Measurements from ENCODE around the gene SAMD8.
"Not testable (repeated sequence)": the region's sequence is repeated elsewhere in the genome, so short reads cannot be mapped to it uniquely, and the experiment has no call there.

The SAMD8 gene

DNA sequence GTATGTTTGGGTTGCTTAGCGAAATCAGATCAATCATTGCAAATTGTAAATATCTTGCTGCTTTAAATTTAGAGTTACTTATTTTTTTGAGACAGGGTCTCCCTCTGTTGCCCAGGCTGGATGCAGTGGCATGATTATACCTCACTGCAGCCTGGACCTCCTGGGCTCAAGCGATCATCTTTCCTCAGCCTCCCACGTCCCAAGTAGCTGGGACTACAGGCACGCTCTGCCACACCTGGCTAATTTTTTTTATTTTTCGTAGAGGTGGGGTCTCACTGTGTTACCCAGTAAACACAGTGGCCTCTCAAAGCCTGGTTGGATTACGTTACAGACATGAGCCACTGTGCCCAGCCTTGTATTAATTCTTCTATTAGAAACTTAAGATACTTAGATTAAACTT is 100.9 kb downstream of the SAMD8 start:
- no peak for DNase-seq (ENCODE audit: low read depth, low spot score)

DNA sequence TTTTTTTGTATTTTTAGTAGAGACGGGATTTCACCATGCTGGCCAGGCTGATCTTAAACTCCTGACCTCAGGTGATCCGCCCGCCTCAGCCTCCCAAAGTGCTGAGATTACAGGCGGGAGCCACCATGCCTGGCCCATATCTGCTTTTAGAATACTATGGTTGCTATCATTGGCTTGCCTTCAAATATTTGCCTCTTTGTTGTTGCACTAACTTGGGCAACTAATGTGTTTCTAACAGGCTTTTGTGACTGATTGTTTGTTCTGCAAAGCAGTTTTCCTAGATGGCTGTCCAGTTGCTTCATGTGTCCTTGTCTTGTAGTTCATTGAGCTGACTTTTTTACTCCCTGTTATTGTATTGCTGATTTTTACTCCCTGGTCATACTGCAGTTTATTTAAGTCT is 108.8 kb downstream of the SAMD8 start:
- DNase-seq (ENCODE audit: low read depth, low spot score), result no peak

DNA sequence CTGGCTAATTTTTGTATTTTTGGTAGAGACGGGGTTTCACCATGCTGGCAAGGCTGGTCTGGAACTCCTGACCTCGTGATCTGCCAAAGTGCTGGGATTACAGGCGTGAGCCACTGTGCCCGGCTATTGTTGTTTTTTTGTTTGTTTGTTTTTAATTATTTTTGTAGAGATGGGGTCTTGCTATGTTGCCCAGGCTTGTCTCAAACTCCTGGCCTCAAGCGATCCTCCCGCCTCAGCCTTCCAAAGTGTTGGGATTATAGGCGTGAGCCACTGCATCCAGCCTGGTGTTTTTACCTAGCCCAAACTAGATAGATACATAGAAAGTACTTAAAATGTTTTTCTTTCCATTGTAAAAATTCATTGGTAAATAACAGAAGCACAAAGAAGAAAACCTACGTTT is 110.0 kb downstream of the SAMD8 start:
- DNase-seq (ENCODE audit: low read depth, low spot score), result not testable (repeated sequence)

DNA sequence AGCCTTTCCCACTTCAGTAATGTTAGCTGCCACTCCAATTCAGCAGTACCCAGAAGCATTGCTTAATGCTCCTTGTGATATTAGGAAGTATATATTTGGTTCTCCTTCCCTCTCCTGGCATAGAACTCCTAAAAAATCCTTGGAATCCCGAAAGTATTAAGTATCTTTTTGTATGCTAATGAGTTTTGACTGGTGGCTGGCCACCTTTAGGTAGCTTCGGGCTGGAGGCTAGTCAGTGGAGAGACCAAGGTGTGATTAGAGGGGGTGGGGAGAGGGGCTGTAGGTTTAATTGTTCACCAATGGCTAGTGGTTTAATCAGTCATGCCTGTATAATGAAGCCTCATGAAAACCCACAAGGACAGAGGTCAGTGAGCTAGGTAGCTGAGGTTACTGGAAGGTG is 112.1 kb downstream of the SAMD8 start:
- no peak for DNase-seq (ENCODE audit: low read depth, low spot score)

DNA sequence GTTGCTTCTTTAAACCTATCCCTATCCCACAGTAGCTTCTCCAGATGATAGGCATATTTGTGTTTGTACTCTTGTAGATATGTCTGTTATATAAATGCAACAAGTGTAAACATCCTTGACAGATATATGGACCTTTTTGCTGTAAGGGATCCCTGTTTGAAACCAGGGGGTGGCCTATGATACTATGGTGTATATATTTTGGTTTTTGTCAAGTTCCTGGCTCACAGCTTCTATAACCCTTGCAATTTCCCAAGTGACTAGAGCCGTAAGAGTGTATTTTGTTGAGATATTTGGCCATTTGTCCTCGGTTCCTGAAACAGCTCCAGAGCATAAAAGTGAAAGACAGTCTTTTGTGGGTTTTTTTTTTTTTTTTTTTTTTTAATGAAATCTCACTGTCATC is 114.6 kb downstream of the SAMD8 start:
- no peak for DNase-seq (ENCODE audit: low read depth, low spot score)

DNA sequence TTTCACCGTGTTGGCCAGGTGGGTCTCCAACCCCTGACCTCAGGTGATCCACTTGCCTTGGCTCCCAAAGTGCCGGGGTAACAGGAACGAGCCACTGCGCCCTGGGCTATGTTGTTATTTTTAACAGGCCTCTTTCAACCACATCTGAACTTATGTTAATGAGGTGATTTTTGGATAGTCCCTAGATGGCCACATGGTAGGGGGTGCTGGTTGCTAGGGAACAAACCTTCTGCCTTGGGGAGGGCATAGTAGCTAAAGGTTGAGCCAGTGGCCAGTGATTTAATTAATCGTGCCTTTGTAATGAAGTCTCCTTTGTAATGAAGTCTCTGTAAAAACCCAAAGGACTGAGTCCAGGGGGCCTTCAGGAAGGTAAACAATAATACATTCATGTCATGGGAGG is 115.2 kb downstream of the SAMD8 start:
- no peak for DNase-seq (ENCODE audit: low read depth, low spot score)

DNA sequence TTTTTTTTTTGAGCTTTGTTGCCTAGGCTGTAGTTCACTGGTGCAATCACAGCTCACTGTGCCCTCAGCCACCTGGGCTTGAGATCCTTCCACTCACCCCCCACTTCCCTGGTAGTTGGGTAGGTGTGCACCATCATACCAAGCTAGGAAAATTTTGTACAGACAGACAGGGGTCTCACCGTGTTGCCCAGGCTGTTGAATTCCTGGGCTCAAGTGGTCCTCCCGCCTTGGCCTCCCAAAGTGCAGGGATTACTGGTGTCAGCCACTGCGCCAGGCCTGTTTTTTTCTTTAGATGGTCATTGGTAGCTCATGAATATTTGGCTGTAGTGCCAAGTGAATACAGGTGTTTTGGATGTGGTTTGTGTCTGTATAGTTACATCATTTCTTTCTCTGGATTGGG is 116.8 kb downstream of the SAMD8 start:
- DNase-seq (ENCODE audit: low read depth, low spot score), result no peak

DNA sequence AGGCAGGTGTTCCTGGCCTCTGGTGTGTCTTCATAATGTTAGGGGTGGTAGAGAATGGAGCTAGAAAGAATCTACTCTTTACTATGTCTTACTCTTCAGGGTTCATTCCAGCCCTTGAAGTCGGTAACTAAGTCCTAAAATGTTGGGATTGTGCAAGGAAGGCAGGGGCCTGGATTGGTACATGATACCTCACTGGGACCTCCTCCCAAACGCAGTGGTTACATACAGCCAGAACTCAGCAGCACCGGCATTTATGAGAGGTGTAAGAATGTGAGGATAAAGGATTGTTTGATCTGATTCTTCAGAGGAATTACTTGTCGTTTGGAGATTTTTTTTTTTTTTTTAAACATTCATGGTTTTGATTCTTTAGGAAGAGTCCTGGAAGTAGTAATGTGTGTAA is 117.4 kb downstream of the SAMD8 start:
- DNase-seq (ENCODE audit: low read depth, low spot score), result no peak

DNA sequence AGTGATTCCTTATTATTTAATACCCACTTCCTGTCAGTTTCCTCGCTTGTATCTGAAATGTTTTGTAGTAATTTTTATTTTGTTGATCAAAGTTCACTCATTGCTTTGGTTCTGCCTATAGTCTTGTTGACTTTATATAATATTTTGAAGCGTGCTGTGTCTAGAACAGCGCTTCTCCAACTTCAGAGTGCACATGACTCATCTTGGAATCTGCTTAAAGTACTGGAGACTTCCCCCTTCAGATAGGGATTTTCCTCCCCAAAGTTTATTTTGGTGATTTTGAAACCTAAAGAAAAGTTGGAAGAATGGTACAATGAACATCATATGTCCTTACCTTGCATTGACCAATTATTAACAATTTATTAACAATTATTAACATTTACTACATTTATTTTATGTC is 118.5 kb downstream of the SAMD8 start:
- no peak for DNase-seq (ENCODE audit: low read depth, low spot score)

DNA sequence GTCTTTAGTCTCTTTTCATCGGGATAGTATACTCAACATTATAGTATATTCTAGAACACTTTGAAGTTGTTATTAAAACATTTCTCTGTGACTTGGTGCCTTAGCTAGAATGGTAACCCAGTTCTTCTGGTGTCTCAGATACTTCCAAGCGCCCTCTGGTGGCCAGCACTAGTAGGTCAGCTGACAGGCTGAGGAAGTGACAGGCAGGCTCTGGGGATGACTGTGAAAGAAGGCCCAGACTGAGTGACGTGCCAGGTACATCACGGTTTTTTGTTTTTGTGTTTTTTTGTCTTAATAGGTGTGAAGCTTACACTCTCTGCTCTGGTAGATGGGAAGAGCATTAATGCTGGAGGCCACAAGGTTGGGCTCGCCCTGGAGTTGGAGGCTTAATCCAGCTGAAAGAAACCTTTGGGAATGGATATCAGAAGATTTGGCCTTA is 119.2 kb downstream of the SAMD8 start:
- DNase-seq (ENCODE audit: low read depth, low spot score), result peak; percentile 62

Measured in smooth muscle cell of the brain vasculature (primary cell).